A549 (cell line): ENCODE results near the gene RBM47. TPM values are rescaled to one million over a fixed set of nuclear protein-coding genes. Genes with fewer than 3 reads are reported as not detected.
A peak's percentile ranks its signal among the peaks of the same experiment; 100 is the strongest.

Experiments used
- ATAC-seq, 2 experiments: fragments of 200-7000 bp in 1 of 2; fragments of >200 bp in 1 of 2; cut with Nextera tagmentation in 1 of 2; cut with Tn5 transposase in 1 of 2; 3 replicates each; pipeline versions ENCODE4 v1.8.0 to v1.9.1; 2018 to 2020; ENCODE audit warnings: mild to moderate bottlenecking in 1 of 2, moderate library complexity in 1 of 2
- CTCF ChIA-PET: fragments of 300-600 bp; sonication (Branson Sonifier 250); formaldehyde crosslinking; extraction: SDS; loops from one replicate; lab custom pipeline; 2021; ENCODE audit warnings: antibody characterized with exemption, inconsistent platforms; lab: Yijun Ruan, JAX
- POLR2A ChIA-PET: fragments of 350-600 bp; formaldehyde crosslinking; extraction: SDS; loops from one replicate; lab custom pipeline; 2021; ENCODE audit warnings: antibody characterized with exemption, inconsistent platforms; lab: Yijun Ruan, JAX
- DNase-seq, 2 experiments: peaks; one replicate each; pipeline versions ENCODE4 v3.0.0 to v3.0.0-alpha.2; 2011 to 2016; ENCODE audit warnings: low read depth in 1 of 2, low spot score in 1 of 2
- FAIRE-seq: peaks from 2 replicates; lab custom pipeline; 2011; peaks lifted over from hg19 to GRCh38; lab: Jason Lieb, UNC
- H3K27ac ChIP-seq, 2 experiments: fragments of >200 bp; sonication (Bioruptor Twin); formaldehyde crosslinking; 3 replicates each; pipeline ENCODE4 v1.5.1; 2016 to 2017
- H3K4me1 ChIP-seq: fragments of >200 bp; sonication (Bioruptor Twin); formaldehyde crosslinking; 3 replicates; pipeline ENCODE4 v1.6.1; 2016
- H3K4me2 ChIP-seq: fragments of >200 bp; sonication (Bioruptor Twin); formaldehyde crosslinking; 3 replicates; pipeline ENCODE4 v1.6.1; 2016
- H3K4me3 ChIP-seq: fragments of >200 bp; sonication (Bioruptor Twin); formaldehyde crosslinking; 3 replicates; pipeline ENCODE4 v1.5.1; 2016
- H3K9me3 ChIP-seq: fragments of >200 bp; sonication (Bioruptor Twin); formaldehyde crosslinking; 3 replicates; pipeline ENCODE4 v1.6.1; 2016
- BHLHE40 ChIP-seq: IDR thresholded peaks from 2 replicates; pipeline ENCODE4 v1.6.1; 2012; ENCODE audit warnings: low read depth, low read length, inconsistent platforms
- CBX2 ChIP-seq: fragments of 200-600 bp; sonication (generic); IDR thresholded peaks from 2 replicates; pipeline ENCODE4 v1.6.1; 2016; ENCODE audit warnings: low read depth, mild to moderate bottlenecking, borderline replicate concordance
- CHD4 ChIP-seq: fragments of 200-600 bp; sonication (generic); IDR thresholded peaks from 2 replicates; pipeline ENCODE4 v1.6.1; 2016; ENCODE audit warnings: antibody characterized with exemption, mild to moderate bottlenecking, borderline replicate concordance
- EP300 ChIP-seq, 2 experiments: fragments of >200 bp; sonication (Bioruptor Twin); formaldehyde crosslinking; IDR thresholded peaks; 2 replicates in 1 of 2; 3 replicates in 1 of 2; pipeline ENCODE4 v1.6.1; 2016 to 2017
- FOSB ChIP-seq: fragments of 250-450 bp; sonication (Bioruptor Pico); IDR thresholded peaks from 2 replicates; pipeline ENCODE4 v1.5.0; 2020; ENCODE audit warnings: mild to moderate bottlenecking, moderate library complexity
- FOXS1 ChIP-seq: fragments of 250-450 bp; sonication (Bioruptor Pico); IDR thresholded peaks from 2 replicates; pipeline ENCODE4 v1.5.0; 2020; ENCODE audit warnings: mild to moderate bottlenecking, moderate library complexity
- GATA3 ChIP-seq: IDR thresholded peaks from 2 replicates; pipeline ENCODE4 v1.6.1; 2012; ENCODE audit warnings: borderline replicate concordance
- HEYL ChIP-seq: fragments of 250-450 bp; sonication (Bioruptor Pico); IDR thresholded peaks from 2 replicates; pipeline ENCODE4 v1.8.0; 2021; ENCODE audit warnings: mild to moderate bottlenecking, moderate library complexity
- JUNB ChIP-seq: fragments of >200 bp; sonication (Bioruptor Twin); formaldehyde crosslinking; IDR thresholded peaks from 2 replicates; pipeline ENCODE4 v1.6.1; 2016
- MAZ ChIP-seq: fragments of 150-350 bp; IDR thresholded peaks from 2 replicates; pipeline ENCODE4 v1.6.1; 2014; ENCODE audit warnings: antibody characterized with exemption, low read depth, low read length, borderline replicate concordance
- NR3C1 ChIP-seq: fragments of >200 bp; sonication (Bioruptor Twin); formaldehyde crosslinking; IDR thresholded peaks from 3 replicates; pipeline ENCODE4 v1.6.1; 2017
- PHF8 ChIP-seq: fragments of 200-600 bp; sonication (generic); IDR thresholded peaks from 2 replicates; pipeline ENCODE4 v1.6.1; 2016; ENCODE audit warnings: low read depth, mild to moderate bottlenecking, antibody characterized with exemption, moderate library complexity, borderline replicate concordance
- RFX5 ChIP-seq: fragments of 450-650 bp; IDR thresholded peaks from 2 replicates; pipeline ENCODE4 v1.7.1; 2014; ENCODE audit warnings: antibody characterized with exemption, mild to moderate bottlenecking, moderate library complexity
- SMC3 ChIP-seq: fragments of >200 bp; sonication (Bioruptor Twin); formaldehyde crosslinking; IDR thresholded peaks from 3 replicates; pipeline ENCODE4 v1.6.1; 2018; ENCODE audit warnings: inconsistent platforms
- SREBF2 ChIP-seq: fragments of 450-650 bp; IDR thresholded peaks from 2 replicates; pipeline ENCODE4 v1.6.1; 2014; ENCODE audit warnings: mild to moderate bottlenecking, moderate library complexity
- TFCP2L1 ChIP-seq: fragments of 250-450 bp; sonication (Bioruptor Pico); IDR thresholded peaks from 2 replicates; pipeline ENCODE4 v1.5.0; 2021; ENCODE audit warnings: mild to moderate bottlenecking
- ZFP36 ChIP-seq: fragments of 450-650 bp; IDR thresholded peaks from 2 replicates; pipeline ENCODE4 v1.6.1; 2014; ENCODE audit warnings: borderline replicate concordance; ENCODE audit not compliant: partially characterized antibody
- WGBS: methylation state at CpG from one replicate; pipeline ENCODE4 v1.1.6; 2017; ENCODE audit errors: missing lambda C conversion rate; 5-methylcytosine and 5-hydroxymethylcytosine counted together
- polyA plus RNA-seq, 4 experiments: library from polyadenylated mRNA; depleted of rRNA in 3 of 4; stranded (reverse); fragments of >200 nt; fragmentation: RNase III in 1 of 4; extraction: RNeasy Plus Mini Kit Qiagen cat#74134 plus additional on column Dnase treatment in 1 of 4; gene quantifications; 2 replicates in 3 of 4; 3 replicates in 1 of 4; pipeline ENCODE4 v1.2.3, GENCODE V29; 2011 to 2017
- TF ChIP-seq, protein P1 (sequence below): IDR thresholded peaks from 2 replicates; pipeline ENCODE4 v1.6.1; 2012
- TF ChIP-seq, protein P2 (sequence below): fragments of >200 bp; sonication (Bioruptor Twin); formaldehyde crosslinking; IDR thresholded peaks from 2 replicates; pipeline ENCODE4 v1.6.1; 2016
- TF ChIP-seq, protein P3 (sequence below): IDR thresholded peaks from 2 replicates; pipeline ENCODE4 v1.6.1; 2012
- TF ChIP-seq, protein P4 (sequence below): IDR thresholded peaks from 2 replicates; pipeline ENCODE4 v1.6.1; 2012; ENCODE audit warnings: low read depth, borderline replicate concordance

Gene RBM47
- polyA plus RNA-seq, 2 of the 4 experiments (the other 2 are of a cell fraction), result 38.1 to 43.3 TPM

DNA sequence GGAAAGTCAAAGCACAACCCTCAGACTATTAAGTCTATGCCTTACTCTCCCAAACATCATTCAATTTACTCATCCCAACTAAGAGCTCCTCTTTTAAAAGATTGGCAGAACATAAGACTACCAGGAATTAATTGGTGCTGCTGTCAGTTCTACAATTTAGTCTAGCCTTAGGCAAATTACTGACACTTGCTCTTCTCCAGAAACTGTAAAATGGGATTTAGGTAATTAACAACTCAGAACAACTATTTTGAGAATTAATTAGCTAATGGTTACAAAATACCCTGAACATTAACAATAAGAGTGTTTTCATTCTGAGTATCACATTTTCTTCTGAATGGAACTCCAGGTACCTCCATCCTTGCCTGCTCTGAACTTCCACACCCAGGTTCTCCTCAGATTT lies 36.2 kb upstream of the RBM47 start:
- H3K4me2 ChIP-seq, result no peak overlapping the region
- peaks cover 23% of the 10 kb centered on the region for H3K4me1 ChIP-seq
- H3K27ac ChIP-seq, result peak overlapping the region in 1 of 2 experiments; percentile 16; a peak in 1 of 6 replicates
- FAIRE-seq (no peak), ATAC-seq (no peak), DNase-seq (no peak)
- no peaks in the 10 kb centered on the region for H3K9me3 ChIP-seq
- TF ChIP-seq ZFP36 (no peak), NR3C1 (no peak)
- CTCF ChIA-PET, result no interaction called here
- POLR2A ChIA-PET, result no interaction called here
- H3K4me3 ChIP-seq, result no peak overlapping the region

DNA sequence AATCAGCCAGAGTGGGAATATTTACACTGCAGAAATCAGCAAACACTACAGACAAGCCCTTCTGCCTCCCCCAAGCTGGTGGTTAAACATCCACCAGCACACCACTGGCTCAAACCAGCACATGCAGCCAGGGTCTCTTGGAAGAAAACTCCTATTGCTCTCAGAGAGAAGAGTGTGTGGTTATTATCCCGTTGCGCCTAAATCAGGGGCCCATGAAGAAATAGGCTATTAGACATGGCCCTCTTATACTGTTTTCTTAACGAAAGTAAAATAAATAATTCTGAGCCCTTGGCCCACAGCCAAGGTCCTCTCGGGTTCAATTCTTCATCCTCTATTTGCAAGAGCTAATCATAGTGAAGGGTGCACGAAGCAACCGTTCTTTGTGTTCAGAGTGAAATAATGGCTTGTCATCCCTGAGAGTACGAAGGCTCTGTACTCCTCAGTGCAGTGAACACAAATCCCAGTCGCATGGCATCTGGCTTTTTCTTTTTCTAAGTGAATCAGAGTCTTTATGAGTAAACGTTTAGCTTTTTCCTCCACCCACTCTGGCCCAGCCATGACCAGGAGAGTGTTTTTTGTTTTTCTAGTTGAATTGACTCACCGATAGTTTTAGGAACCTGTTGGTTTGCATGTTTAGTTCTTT lies 33.4 kb upstream of the RBM47 start:
- H3K4me3 ChIP-seq, result peak overlapping the region; percentile 24; the same call in 1 of the 3 replicates
- WGBS, result under 1% methylated on average over 10 of the region's 10 CpGs
- peak; percentile 78 to 95 for ATAC-seq
- H3K9me3 ChIP-seq, result no peaks in the 10 kb centered on the region
- TF ChIP-seq, protein P1, sequence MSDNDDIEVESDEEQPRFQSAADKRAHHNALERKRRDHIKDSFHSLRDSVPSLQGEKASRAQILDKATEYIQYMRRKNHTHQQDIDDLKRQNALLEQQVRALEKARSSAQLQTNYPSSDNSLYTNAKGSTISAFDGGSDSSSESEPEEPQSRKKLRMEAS, result peak; percentile 59; the same call in 1 of the 2 replicates
- 0 out of 2 replicates have a peak, but pooled peaks have one; percentile 7 for TF ChIP-seq GATA3
- no peak for TF ChIP-seq NR3C1
- TF ChIP-seq EP300 (IDR thresholded peaks at IDR 0.05), result 0 out of 5 replicates have a peak, but pooled peaks of 1 of the 2 experiments have one; percentile 8
- DNase-seq, result peak in 1 of 2 experiments; percentile 82
- ChIA-PET POLR2A (interaction anchor here (0.6 to 1.6 kb wide), 3 partner anchors 10 to 617 kb away, joined by 3 to 10 read pairs (median 3); partner anchors contain the start of gene RBM47), CTCF (interaction anchor here (0.9 to 1.5 kb wide), 3 partner anchors 11 to 196 kb away, joined by 3 to 4 read pairs (median 3); no protein-coding TSS in a partner anchor)
- H3K4me2 ChIP-seq, result peak overlapping the region; percentile 93
- H3K27ac ChIP-seq, result peak overlapping the region; percentile 81 to 83
- no peak for FAIRE-seq
- peaks cover 23% of the 10 kb centered on the region for H3K4me1 ChIP-seq

DNA sequence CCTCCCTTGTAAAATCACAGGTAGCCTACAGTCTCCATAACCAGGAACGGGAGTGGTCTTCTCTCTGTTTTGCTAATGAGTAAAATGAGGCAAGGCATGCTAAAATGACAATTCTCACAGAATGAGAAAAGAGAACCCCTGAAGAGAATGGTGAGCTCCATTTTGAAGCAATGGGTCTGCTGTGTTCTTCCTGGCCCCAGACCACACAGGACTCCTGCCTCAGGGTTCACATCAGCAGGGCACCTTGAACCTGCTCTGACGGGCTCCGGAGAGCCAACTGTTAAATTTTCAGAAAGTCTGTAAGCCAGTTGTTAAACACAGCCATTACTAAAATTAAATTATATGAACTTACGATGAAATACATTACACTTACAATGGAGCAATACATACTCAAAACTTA lies 32.1 kb upstream of the RBM47 start:
- Histone ChIP-seq H3K9me3 (no peaks in the 10 kb centered on the region), H3K27ac (peak overlapping the region; percentile 81 to 83), H3K4me3 (no peak overlapping the region), H3K4me1 (peaks cover 23% of the 10 kb centered on the region), H3K4me2 (peak overlapping the region; percentile 93; the same call in 1 of the 3 replicates)
- FAIRE-seq (no peak), ATAC-seq (no peak), DNase-seq (no peak)
- TF ChIP-seq, protein P2, sequence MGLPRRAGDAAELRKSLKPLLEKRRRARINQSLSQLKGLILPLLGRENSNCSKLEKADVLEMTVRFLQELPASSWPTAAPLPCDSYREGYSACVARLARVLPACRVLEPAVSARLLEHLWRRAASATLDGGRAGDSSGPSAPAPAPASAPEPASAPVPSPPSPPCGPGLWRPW, result no peak
- no peak for TF ChIP-seq PHF8
- no peak for TF ChIP-seq FOSB
- no peak for TF ChIP-seq CBX2
- TF ChIP-seq, protein P3, sequence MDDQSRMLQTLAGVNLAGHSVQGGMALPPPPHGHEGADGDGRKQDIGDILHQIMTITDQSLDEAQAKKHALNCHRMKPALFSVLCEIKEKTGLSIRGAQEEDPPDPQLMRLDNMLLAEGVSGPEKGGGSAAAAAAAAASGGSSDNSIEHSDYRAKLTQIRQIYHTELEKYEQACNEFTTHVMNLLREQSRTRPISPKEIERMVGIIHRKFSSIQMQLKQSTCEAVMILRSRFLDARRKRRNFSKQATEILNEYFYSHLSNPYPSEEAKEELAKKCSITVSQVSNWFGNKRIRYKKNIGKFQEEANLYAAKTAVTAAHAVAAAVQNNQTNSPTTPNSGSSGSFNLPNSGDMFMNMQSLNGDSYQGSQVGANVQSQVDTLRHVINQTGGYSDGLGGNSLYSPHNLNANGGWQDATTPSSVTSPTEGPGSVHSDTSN, result no peak
- no peak for TF ChIP-seq RFX5
- no peak for TF ChIP-seq SREBF2
- TF ChIP-seq MAZ, result no peak
- TF ChIP-seq HEYL (CRISPR knock-in tag), result no peak
- no peak for TF ChIP-seq JUNB
- no peak for TF ChIP-seq BHLHE40
- no peak for TF ChIP-seq TFCP2L1 (CRISPR knock-in tag)
- TF ChIP-seq SMC3, result no peak
- TF ChIP-seq FOXS1, result no peak
- TF ChIP-seq EP300 (IDR thresholded peaks at IDR 0.05), result no peak
- no peak for TF ChIP-seq CHD4
- TF ChIP-seq, protein P4, sequence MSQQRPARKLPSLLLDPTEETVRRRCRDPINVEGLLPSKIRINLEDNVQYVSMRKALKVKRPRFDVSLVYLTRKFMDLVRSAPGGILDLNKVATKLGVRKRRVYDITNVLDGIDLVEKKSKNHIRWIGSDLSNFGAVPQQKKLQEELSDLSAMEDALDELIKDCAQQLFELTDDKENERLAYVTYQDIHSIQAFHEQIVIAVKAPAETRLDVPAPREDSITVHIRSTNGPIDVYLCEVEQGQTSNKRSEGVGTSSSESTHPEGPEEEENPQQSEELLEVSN, result no peak
- TF ChIP-seq NR3C1, result no peak
- POLR2A ChIA-PET, result interaction anchor here (1.6 kb wide), 1 partner anchor 32 kb away, joined by 3 read pairs; the partner anchor contains the start of gene RBM47
- CTCF ChIA-PET, result interaction anchor here (1.5 kb wide), 1 partner anchor 10 kb away, joined by 3 read pairs; no protein-coding TSS in a partner anchor
- WGBS, result 98% methylated on average over 4 of the region's 4 CpGs
